HG02884 (cell line): ENCODE measurements around the gene BMP7.

Experiments used
- ATAC-seq: cut with Tn5 transposase; IDR thresholded peaks from one replicate; pipeline ENCODE4 v1.9.1; 2021; ENCODE audit warnings: mild to moderate bottlenecking, moderate library complexity; ENCODE audit not compliant: unreplicated experiment

The BMP7 gene

DNA sequence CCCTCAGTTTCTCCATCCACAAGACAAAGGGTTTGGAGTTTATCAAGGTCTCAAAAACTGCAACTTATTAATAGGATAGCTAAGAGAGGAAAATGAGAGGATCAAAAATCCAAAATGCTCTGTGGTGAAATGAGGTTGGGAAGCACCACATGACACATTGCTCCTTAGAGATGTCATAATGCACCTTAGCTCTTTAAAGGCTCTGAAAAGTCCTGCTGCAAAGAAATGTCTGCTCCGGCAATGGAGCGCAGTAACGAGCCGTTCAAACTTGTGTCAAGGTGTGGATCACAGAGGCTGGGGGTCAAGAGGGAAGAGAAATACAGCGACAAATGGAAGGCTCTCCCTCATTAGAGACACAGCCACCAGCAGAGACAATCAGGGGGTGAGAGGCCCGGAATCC is 53.1 kb downstream of the BMP7 start:
- no peak for ATAC-seq

DNA sequence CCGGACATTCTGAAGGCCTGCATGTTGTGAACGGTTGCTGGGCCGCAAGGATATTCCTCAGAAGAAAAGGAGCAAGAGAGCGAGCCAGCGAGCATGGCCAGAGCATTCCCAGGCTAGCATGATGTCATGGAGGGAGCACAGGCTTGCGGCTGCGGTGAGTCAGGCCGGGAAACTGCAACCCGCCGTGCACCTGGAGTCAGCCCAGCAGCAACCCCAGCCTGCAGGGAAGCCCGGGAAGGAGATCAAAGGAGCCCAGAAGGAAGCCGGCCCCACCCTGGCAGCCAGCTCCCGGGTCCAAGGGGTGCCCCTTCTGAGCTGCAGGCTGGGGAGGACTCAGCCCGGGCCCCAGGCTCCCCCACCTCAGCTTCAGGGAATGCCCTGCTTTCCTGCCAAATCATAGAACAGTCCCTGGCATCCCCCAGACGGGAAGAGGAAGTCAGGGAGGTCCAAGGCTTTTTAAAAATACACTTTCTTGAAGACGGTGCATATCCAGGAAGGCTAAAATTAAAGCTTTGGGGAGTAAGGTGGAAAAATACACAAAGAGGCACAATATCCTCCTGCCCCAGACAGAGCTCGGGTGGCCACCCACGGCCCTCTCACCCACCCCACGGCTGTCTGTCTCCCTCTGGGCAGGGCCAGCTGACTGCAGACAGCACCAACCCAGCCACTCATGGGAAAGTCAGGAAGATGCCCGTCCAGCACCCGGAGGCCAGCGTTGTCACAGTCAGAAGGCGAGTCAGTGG is 53.7 kb downstream of the BMP7 start:
- ATAC-seq = no peak

DNA sequence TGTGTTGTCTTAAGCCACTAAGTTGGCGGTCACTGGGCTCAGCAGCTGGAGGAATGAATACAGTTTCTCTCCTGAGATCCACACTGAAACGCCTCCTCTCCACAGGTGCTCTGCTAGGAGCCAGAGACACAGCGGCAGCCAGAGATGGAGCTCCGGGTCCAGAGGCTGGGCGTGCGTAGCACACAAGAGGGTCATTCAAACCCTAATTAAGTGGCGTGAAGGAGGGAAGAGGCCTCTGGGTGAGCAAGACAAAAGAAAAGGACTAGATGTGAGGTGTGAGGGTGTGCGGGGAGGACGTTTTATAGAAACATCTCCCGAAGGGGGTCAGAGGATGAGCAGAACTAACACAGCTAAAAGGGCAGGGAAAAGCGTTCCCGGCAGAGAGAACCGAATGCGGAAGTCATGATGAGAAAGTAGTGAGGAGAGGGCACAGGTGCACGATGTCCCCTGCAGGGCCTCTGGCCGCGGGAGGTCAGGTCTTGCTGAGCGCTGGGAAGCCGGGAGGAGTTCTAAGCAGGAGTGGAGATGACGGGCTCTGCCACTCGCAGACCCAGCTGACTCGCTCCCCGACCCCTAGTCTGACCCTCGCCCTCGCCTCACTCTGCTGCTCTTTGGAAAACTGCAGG is 54.4 kb downstream of the BMP7 start:
- ATAC-seq = no peak

DNA sequence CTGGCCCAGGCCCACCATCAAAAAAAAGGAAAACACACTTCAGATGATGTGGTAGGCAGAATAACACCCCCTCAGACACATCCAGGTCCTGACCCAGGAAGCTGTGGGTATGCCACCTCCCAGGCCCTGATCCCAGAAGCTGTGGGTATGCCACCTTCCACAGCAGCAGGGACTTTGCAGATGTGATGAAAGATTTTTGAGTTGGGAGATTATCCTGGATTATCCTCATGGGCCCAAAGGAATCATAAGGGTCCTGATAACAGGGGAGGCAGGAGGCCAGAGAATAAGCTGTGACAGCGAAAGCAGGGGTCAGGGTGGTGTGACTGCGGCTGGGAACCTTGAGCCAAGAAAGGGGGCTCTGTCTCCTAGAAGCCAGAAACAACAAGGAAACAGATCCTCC is 55.0 kb downstream of the BMP7 start:
- no peak for ATAC-seq

DNA sequence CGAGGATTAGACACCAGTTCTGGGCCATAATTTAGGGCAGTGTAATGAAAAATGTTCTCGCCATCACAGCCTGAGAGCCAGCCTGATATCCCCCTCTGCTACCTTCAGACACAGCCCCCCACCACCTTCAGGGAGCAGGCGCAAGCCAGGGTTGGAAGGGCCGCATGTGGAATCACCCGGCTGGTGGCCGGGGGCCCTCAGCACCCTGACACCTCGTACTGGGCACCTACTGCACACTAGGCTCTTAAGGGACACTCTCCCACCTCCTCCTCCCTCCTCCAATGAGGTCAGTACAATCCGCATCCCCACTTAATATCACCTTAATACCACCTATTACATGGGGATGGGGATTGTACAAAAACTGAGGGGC is 55.5 kb downstream of the BMP7 start:
- no peak for ATAC-seq

DNA sequence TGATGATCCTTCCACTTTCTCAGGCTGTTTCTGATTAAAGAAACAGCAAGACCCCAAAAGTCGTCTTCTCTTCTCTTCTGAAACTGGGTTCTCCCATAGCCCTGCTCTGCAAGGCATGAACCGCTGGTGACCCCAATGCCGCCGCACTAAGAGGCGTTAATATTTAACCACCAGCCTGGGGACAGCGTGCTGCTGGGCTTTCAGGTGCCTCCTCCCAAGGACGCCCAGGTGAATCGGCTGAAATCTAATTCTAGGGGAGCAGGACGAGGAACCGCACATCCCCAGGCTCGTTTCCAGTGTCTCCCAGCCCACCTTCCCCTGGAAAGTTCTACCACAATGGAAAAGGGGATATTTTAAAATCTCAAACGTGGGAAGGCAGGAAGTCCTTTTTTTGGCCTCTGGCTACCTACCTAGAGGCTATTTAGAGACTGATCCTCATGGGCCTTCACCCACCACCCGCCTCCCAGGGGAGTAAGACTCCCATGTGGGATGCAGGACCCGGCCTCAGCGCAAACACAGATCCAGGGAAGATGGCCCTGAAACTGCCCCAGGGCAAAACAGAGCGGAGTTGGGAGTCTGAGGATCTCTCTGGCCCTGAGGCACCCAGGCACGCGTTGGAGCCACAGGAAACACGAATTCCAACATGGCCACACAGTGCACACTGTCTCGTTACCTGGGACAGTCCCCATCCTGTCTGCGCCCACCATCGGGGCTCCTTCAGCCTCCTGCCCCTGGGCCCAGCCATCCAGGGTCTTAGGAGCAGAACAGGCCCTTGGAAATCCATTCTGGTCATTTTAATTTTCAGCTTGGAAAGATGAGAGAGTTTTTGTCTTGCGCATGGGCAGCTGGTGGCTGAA is 56.2 kb downstream of the BMP7 start:
- no peak for ATAC-seq

DNA sequence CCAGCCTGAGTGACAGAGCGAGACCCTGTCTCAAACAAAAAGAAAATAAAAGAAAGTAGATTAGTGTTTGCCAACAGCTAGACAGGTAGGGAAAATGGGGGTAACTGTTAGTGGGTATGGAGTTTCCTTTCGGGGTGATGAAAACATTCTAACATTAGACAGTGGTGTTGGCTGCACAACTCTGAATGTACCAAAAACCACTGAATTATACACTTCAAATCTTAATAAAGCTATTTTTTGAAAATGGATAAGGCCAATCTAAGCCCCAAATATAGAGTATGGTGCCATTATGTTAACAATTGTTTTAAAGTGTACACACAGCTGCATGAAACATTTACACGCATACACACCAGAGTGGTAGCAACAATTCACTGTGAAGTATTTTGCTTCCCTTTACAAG is 57.0 kb downstream of the BMP7 start:
- no peak for ATAC-seq

DNA sequence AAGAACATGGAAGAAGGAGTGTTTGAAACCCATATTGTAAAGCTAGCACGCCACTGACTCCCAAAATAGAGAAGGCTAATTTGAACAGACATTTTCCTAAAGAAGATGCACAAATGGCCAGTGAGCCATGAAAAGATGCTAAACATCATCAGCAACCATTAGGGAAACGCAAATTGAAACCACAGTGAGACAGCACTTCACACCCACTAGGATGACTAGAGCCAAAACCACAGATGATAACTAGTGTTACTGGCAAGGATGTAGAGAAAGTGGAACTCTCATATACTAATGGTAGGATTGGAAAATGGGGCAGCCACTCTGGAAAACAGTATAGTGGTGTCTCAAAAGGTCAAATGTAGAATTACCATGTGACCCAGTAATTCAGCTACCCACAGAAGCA is 58.2 kb downstream of the BMP7 start:
- ATAC-seq = no peak

DNA sequence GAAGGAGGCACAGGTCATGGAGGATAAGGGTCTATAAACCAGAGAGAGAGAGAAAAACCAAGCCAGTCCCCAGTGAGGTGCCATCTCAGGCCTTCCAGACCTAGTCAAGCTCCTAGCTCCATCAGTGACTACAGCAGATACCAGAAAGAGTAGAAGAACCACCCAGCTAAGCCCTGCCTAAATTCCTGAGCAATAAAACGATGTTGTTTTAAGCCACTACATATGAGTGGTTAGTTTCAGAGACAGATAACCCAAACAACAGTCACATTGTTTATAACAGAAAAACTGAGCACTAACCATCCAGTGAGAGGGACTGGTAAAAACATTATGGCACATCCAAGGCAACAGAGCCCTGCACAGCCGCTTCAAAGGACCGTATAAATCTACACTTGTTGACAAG is 59.2 kb downstream of the BMP7 start:
- ATAC-seq = no peak

DNA sequence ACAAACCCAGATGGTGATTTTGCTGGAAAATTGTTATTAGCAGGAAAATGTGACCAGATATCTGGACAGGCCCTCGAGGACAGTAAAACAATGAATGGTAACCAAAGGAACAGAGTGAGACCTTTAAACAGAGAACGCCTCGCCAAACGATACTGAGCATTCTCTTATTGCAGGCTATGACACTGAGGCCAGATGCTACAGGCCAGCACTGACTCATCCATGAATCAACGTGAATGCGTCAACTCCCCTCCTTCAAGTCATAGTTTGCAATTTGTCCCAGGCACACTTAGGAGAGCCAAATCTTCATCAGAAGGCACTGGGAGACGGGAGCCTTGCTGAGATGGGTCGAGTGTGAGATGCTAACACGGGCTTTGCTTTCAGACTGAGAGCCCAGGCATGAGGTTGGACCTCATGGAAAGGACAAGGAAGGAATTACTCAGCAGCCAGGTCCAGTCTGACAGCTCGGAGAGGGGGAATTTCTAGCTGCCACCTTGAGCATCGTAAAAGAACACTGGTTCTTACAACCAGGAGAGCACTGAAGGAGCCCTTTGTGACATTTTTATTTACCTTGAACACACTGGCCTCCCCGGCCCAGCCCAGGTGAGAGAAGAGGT is 60.7 kb downstream of the BMP7 start:
- ATAC-seq = no peak

DNA sequence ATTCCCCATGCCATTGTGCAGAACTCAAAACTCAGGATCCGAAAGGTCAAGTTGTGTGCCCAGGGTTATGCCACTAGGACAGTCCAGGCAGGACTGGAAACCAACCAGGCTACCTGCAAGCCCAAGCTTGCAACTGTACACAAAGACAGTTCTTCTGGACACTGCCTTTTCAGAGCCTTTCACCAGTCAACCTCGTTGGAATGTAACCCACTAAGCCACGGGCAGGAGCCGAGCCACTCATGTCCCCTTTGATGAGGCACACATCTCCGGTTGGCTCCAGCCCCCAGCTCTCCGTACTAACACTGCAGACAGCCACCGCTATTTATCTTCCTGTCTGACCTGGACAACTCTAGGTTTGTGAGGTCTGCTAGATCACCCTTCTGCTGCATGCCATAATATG is 62.5 kb downstream of the BMP7 start:
- no peak for ATAC-seq

DNA sequence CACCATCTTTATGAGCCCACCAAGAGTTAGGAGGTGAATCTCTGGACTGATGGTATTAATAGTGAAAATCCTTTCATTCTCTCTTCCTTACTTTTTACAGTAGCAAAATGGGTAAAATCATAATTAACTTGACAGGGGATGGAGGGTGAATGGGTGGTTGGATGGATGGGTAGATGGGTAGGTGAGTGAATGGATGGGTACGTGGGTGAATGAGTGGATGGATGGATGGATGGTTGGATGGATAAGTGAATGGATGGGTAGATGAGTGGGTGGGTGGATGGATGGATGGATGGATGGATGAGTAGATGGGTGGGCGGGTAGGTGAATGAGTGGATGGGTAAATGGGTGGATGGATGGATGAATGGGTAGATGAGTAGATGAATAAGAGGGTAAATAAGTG is 63.2 kb downstream of the BMP7 start:
- ATAC-seq = no peak

DNA sequence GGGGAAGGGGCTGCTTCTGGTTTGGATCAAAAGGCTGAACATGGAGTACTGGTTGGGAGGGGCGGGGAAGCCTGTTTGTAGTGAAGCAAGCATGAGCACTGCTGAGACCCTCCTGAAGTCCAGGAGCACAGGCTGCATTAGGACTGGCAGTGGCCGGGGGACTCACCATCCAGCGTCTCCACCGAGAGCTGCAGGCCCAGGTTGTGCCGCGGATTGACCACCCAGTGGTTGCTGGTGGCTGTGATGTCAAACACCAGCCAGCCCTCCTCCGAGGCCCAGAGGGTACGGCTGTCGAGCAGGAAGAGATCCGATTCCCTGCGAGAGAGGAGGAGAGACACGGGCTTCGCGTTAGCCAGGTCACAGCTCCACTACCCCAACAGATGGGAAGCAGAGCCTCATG is 64.1 kb downstream of the BMP7 start:
- no peak for ATAC-seq

DNA sequence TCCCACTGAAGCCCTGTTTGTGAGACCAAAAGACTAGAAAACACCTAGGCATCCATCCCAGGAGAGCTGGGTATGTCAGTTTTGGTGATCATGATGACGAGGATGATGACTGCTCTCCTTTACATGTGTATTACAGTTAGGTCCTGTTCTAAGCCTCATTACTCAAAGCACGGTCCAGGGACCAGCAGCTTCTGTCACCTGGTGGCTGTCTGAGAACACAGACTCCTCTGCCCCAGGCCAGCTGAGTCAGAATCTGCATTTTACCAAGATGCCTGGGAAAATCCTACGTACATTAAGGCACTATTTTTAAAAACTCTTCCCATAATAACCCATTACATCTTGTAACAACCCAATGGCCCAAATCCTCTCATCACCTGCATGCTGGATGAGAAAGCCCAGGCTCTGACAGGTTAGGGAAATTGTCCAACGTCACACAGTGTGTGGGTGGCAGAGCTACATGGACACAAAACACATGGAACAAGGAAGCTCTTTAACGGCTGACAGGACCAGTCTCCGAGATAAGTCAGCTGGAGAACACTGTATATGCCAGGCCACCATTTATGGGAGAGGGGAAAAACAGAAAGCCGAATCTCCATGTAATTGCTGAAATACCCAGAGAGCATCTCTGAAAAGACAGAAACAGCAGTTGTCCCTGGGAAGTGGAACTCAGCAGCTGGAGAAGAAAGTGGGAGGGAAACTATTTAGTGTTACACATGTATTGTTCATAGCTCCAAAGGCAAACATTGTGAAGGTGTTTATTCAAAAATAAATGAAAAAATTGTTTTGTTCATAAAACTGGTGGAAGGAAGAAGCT is 65.4 kb downstream of the BMP7 start:
- no peak for ATAC-seq

DNA sequence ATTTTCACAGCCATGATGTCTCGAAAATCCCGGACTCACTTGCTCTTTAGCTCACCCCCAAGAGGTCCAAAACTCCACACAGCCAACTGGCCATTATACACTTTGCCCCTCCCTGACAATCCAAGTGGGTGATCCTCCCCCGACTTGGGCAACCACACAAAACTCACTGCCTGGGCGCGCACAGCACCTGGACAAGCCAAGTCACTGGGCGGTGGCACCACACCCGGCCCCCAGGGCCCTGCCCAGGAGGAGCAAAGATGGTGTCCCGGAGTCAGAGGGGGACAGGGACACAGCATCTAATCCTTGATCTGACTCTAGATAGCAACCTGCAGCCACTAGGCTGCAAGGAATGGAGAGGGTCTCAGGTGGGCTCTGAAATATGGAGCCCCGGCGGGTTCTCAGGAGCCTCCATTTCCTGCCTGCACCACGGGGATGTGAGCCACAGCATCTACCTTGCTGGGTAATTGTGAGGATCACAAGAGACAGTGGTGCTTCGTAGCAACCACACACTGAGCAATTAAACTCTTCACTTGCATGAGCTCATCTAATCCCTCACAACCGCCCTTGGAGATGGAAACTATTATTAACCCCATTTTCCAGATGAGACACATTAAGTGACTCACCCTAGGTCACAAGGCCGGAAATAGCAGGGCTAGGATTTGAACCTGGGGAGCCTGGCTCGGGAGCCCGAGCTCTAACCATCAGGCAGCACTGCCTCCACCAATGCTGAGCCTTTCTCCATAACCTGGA is 66.6 kb downstream of the BMP7 start:
- ATAC-seq = no peak

DNA sequence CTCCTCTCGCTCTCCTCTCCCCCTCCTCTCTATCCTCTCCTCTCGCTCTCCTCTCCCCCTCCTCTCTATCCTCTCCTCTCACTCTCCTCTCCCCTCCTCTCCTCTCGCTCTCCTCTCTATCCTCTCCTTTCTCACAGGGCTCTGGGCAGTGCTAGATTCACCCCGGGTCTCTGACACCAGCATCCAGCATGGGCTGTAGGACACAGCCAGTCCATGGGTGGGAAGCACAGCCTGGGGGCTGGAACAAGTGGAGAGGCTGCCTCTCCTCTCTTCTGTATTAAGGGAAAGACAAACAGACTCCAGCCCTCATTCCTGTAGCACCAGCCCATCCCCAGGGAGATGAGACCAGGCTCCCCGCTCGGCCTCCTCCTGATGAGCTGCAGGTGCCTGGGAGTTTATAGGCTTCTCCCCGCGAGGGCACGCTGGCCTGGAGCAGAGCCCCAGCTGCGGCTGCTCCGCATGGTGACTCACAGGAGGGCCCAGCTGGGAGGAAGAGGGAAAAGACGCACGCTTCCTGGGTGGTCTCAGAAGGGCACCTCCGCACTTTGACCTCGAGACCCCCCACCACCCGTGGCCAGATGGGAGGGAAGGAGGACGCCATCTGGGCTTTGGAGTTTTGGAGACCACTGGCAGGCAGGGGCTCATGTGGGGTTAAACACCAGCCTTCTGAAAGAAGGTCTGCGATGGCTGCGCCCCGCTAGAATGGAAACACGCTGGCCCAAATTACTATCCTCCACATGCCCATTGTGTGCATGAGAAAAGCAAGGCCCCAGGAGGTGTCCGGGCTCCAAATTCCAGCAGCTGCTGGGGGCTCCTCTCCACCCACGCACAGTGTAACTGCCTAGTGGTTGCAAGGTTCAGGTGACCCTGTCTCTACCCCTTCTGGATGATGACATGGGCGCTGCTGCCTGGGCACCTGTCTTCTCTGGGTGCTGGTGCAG is 68.0 kb downstream of the BMP7 start:
- no peak for ATAC-seq

DNA sequence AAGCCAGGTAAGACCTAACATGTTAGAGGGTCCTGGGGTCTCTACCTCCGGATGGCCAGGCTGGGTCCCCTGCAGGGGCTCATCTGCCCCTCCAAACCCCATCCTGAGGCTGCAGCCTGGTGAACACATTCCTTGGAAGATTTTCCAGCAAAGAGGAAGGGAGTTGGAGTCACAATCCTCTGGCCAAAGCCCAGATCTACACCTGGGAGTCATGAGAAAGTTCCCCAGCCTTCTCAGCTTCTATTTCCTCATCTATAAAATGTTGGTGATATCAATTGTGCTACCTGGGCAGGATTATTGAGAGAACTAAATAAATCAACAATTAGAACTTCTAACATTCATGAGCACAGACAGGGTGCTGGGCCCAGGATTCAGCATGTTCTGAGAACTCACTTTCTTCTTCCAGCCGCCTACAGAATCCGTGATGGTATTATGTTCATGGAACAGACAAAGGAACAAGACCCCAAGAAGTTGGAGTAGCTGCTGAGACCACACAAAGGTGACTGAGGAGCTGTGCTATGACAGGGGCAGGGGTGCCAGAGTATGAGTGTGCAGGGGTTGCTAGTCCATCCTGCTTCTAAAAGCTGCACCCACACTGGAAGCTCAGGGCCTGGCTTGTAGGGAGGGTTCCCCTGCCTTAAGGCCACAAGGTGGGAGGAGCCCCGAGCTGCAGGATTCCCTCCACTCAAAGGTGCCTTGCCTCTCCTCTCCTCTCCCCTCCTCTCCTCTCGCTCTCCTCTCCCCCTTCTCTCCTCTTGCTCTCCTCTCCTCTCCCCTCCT is 68.9 kb downstream of the BMP7 start:
- no peak for ATAC-seq

DNA sequence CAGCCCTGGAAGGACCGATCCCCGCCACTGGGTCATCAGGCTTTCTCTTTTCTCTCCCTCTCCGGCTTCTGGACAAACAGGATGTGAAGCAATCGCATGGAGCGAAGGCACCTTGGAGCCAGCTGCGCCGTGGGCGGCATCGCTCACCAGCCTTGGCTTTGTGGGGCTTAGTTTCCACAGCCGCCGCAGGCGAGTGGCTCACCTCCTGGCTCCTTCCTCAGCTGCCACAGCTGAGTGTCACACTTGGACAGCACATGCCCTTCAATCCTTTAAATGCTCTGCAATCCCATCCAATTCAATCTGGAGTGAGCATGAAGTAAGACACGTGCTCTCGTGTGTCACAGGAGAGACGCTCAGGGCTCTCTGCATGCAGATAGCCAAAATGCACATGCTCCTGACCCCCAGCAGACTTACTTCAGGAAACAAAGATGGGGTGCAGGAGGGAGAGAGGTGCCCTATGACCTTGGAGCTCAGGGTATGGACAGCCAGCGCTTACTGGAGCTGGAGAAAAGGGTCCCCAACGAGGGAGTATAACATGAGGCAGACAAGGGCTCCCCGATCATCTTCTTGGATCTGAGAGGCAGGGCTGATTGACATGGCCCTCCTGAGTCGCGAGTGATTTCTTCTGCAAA is 70.9 kb downstream of the BMP7 start:
- no peak for ATAC-seq
